Fibroblast of skin of left biceps (primary cell): Measurements from ENCODE around the gene FARSB.

ENCODE experiments used
- DNase-seq, 2 experiments: peaks; one replicate each; pipeline ENCODE4 v3.0.0-alpha.2; 2013; ENCODE audit warnings: low read depth in 2 of 2

Gene FARSB

GRCh38 chr2:222663479-222663878, 7.6 kb upstream of the FARSB start:
- DNase-seq = no peak

- no peak for DNase-seq
Measured at GRCh38 chr2:222656526-222657446, 894 bp upstream of the FARSB start.

GRCh38 chr2:222653280-222653679, 2.6 kb downstream of the FARSB start:
- DNase-seq = no peak

GRCh38 chr2:222652491-222653255, 3.2 kb downstream of the FARSB start:
- no peak for DNase-seq

GRCh38 chr2:222651718-222652418, 4.0 kb downstream of the FARSB start:
- DNase-seq = peak; percentile 60 to 66

- no peak for DNase-seq
Measured at GRCh38 chr2:222649801-222650200, 6.1 kb downstream of the FARSB start.

GRCh38 chr2:222646008-222646407, 9.9 kb downstream of the FARSB start:
- no peak for DNase-seq

GRCh38 chr2:222643134-222643533, 12.8 kb downstream of the FARSB start:
- DNase-seq = no peak

GRCh38 chr2:222641336-222641735, 14.6 kb downstream of the FARSB start:
- no peak for DNase-seq

- no peak for DNase-seq
Measured at GRCh38 chr2:222637067-222637466, 18.8 kb downstream of the FARSB start.

- DNase-seq = no peak
Measured at GRCh38 chr2:222635295-222635694, 20.6 kb downstream of the FARSB start.

- no peak for DNase-seq
Measured at GRCh38 chr2:222627764-222628163, 28.1 kb downstream of the FARSB start.

GRCh38 chr2:222623756-222624309, 32.1 kb downstream of the FARSB start:
- no peak for DNase-seq

- DNase-seq = no peak
Measured at GRCh38 chr2:222622910-222623309, 33.0 kb downstream of the FARSB start.

- no peak for DNase-seq
Measured at GRCh38 chr2:222621893-222622292, 34.0 kb downstream of the FARSB start.

GRCh38 chr2:222615320-222615719, 40.6 kb downstream of the FARSB start:
- DNase-seq = no peak

- DNase-seq = no peak
Measured at GRCh38 chr2:222613715-222614331, 42.1 kb downstream of the FARSB start.

- no peak for DNase-seq
Measured at GRCh38 chr2:222611684-222612083, 44.2 kb downstream of the FARSB start.

GRCh38 chr2:222610746-222611145, 45.1 kb downstream of the FARSB start:
- no peak for DNase-seq

- no peak for DNase-seq
Measured at GRCh38 chr2:222609381-222609780, 46.5 kb downstream of the FARSB start.

- DNase-seq = peak; percentile 39 to 50
Measured at GRCh38 chr2:222608081-222608480, 47.8 kb downstream of the FARSB start.
